ENCODE data around the gene GDF10.

GDF10 gene

GRCh38 chr10:47276071-47276470 lies 23.9 kb upstream of the GDF10 start:
- no peak for DNase-seq (ENCODE audit: low spot score)

GRCh38 chr10:47276576-47277351 lies 23.2 kb upstream of the GDF10 start:
- no peak for DNase-seq (ENCODE audit: low spot score)

- DNase-seq (ENCODE audit: low spot score) = no peak
These were observed 22.4 kb upstream of the GDF10 start for GRCh38 chr10:47277352-47278151.

- no peak for DNase-seq (ENCODE audit: low spot score)
These were observed 21.9 kb upstream of the GDF10 start for GRCh38 chr10:47278152-47278473.

- no peak for DNase-seq (ENCODE audit: low spot score)
These were observed 21.3 kb upstream of the GDF10 start for GRCh38 chr10:47278720-47279119.

- no peak for DNase-seq (ENCODE audit: low spot score)
These were observed 20.7 kb upstream of the GDF10 start for GRCh38 chr10:47279276-47279675.

- no peak for DNase-seq (ENCODE audit: low spot score)
These were observed 17.9 kb upstream of the GDF10 start for GRCh38 chr10:47282005-47282656.

GRCh38 chr10:47282657-47283018 lies 17.4 kb upstream of the GDF10 start:
- DNase-seq (ENCODE audit: low spot score) = no peak

- DNase-seq (ENCODE audit: low spot score) = no peak
These were observed 16.8 kb upstream of the GDF10 start for GRCh38 chr10:47283101-47283630.

GRCh38 chr10:47283848-47284247 lies 16.1 kb upstream of the GDF10 start:
- DNase-seq (ENCODE audit: low spot score) = no peak

GRCh38 chr10:47285381-47286115 lies 14.4 kb upstream of the GDF10 start:
- no peak for DNase-seq (ENCODE audit: low spot score)

GRCh38 chr10:47286116-47286505 lies 13.9 kb upstream of the GDF10 start:
- no peak for DNase-seq (ENCODE audit: low spot score)

- no peak for DNase-seq (ENCODE audit: low spot score)
These were observed 13.2 kb upstream of the GDF10 start for GRCh38 chr10:47286591-47287315.

GRCh38 chr10:47287365-47287802 lies 12.6 kb upstream of the GDF10 start:
- DNase-seq (ENCODE audit: low spot score) = no peak

- DNase-seq (ENCODE audit: low spot score) = no peak
These were observed 12.2 kb upstream of the GDF10 start for GRCh38 chr10:47287805-47288204.

GRCh38 chr10:47288236-47288635 lies 11.8 kb upstream of the GDF10 start:
- DNase-seq (ENCODE audit: low spot score) = no peak

- DNase-seq (ENCODE audit: low spot score) = no peak
These were observed 11.0 kb upstream of the GDF10 start for GRCh38 chr10:47288916-47289495.

- DNase-seq (ENCODE audit: low spot score) = no peak
These were observed 10.1 kb upstream of the GDF10 start for GRCh38 chr10:47289921-47290320.

- no peak for DNase-seq (ENCODE audit: low spot score)
These were observed 9.7 kb upstream of the GDF10 start for GRCh38 chr10:47290338-47290737.

- DNase-seq (ENCODE audit: low spot score) = no peak
These were observed 8.3 kb upstream of the GDF10 start for GRCh38 chr10:47291682-47292081.

GRCh38 chr10:47294057-47294456 lies 5.9 kb upstream of the GDF10 start:
- DNase-seq (ENCODE audit: low spot score) = no peak
